Measurements from ENCODE around the gene FAM83D. TPM values are rescaled to one million over a fixed set of nuclear protein-coding genes. Genes with fewer than 3 reads are reported as not detected.

The FAM83D gene
- total RNA-seq, 3 donors from 2014 or later (not counting 1 experiment from before 2014, with no cell fraction given), result 1.1 to 2.7 (median 2.1) TPM

- Histone ChIP-seq H3K4me3 (ENCODE audit: low read length) (no peak overlapping the region), H3K9me3 (ENCODE audit: control insufficient read depth, insufficient read depth, low read length) (no peaks in the 10 kb centered on the region), H3K27ac (ENCODE audit: low read length) (no peak overlapping the region), H3K4me1 (ENCODE audit: control insufficient read depth, insufficient read depth, low read length) (peaks cover 10% of the 10 kb centered on the region), H3K36me3 (ENCODE audit: control insufficient read depth, insufficient read depth, low read length) (peaks cover 9% of the 10 kb centered on the region), H3K27me3 (ENCODE audit: control insufficient read depth, insufficient read depth, low read length) (no peaks in the 10 kb centered on the region)
- ATAC-seq, result no peak
- no peak for TF ChIP-seq CTCF (IDR thresholded peaks at IDR 0.05)
- peaks cover 19 to 22% of the 10 kb centered on the region in 2 donors for H3K4me1 Mint-ChIP-seq
- no peaks in the 10 kb centered on the region for H3K9me3 Mint-ChIP-seq
- peaks cover 2% of the 10 kb centered on the region for H3K36me3 Mint-ChIP-seq
- H3K4me3 Mint-ChIP-seq, result no peak overlapping the region
- H3K27ac Mint-ChIP-seq, result no peak overlapping the region
- H3K27me3 Mint-ChIP-seq (ENCODE audit: low read depth in 2 of 2), result no peaks in the 10 kb centered on the region
- intact Hi-C loops (cut with micrococcal nuclease), result no loop called here
- DNase-seq, result no peak
Observed at GRCh38 chr20:38965264-38965663, 39.0 kb downstream of the FAM83D start.

GRCh38 chr20:38968090-38968489 is 41.9 kb downstream of the FAM83D start:
- H3K9me3 ChIP-seq (ENCODE audit: control insufficient read depth, insufficient read depth, low read length), result no peaks in the 10 kb centered on the region
- no peak for DNase-seq
- H3K27me3 Mint-ChIP-seq (ENCODE audit: low read depth in 2 of 2), result no peaks in the 10 kb centered on the region
- H3K27ac Mint-ChIP-seq, result no peak overlapping the region
- H3K36me3 ChIP-seq (ENCODE audit: control insufficient read depth, insufficient read depth, low read length), result peaks cover 21% of the 10 kb centered on the region
- no peak for TF ChIP-seq CTCF (IDR thresholded peaks at IDR 0.05)
- intact Hi-C loops (cut with micrococcal nuclease), result no loop called here
- H3K27ac ChIP-seq (ENCODE audit: low read length), result no peak overlapping the region
- no peak overlapping the region for H3K4me3 Mint-ChIP-seq
- peaks cover 15% of the 10 kb centered on the region for H3K36me3 Mint-ChIP-seq
- H3K27me3 ChIP-seq (ENCODE audit: control insufficient read depth, insufficient read depth, low read length), result no peaks in the 10 kb centered on the region
- 98% methylated on average over 6 of the region's 6 CpGs for WGBS (ENCODE audit: insufficient coverage)
- H3K9me3 Mint-ChIP-seq, result no peaks in the 10 kb centered on the region
- H3K4me1 Mint-ChIP-seq, result peaks cover 2 to 10% of the 10 kb centered on the region in 2 donors
- H3K4me3 ChIP-seq (ENCODE audit: low read length), result no peak overlapping the region
- no peak for ATAC-seq
- no peaks in the 10 kb centered on the region for H3K4me1 ChIP-seq (ENCODE audit: control insufficient read depth, insufficient read depth, low read length)

- H3K27ac Mint-ChIP-seq, result no peak overlapping the region
- no peak for DNase-seq
- H3K9me3 Mint-ChIP-seq, result no peaks in the 10 kb centered on the region
- no peaks in the 10 kb centered on the region for H3K27me3 Mint-ChIP-seq (ENCODE audit: low read depth in 2 of 2)
- peaks cover 6 to 9% of the 10 kb centered on the region in 2 donors for H3K4me1 Mint-ChIP-seq
- intact Hi-C loops (cut with micrococcal nuclease), result no loop called here
- WGBS (ENCODE audit: insufficient coverage), result 93% methylated on average over 4 of the region's 4 CpGs
- H3K36me3 Mint-ChIP-seq, result peaks cover 15% of the 10 kb centered on the region
- Histone ChIP-seq H3K4me3 (ENCODE audit: low read length) (no peak overlapping the region), H3K36me3 (ENCODE audit: control insufficient read depth, insufficient read depth, low read length) (peaks cover 22% of the 10 kb centered on the region), H3K9me3 (ENCODE audit: control insufficient read depth, insufficient read depth, low read length) (no peaks in the 10 kb centered on the region), H3K27me3 (ENCODE audit: control insufficient read depth, insufficient read depth, low read length) (no peaks in the 10 kb centered on the region), H3K27ac (ENCODE audit: low read length) (no peak overlapping the region), H3K4me1 (ENCODE audit: control insufficient read depth, insufficient read depth, low read length) (no peaks in the 10 kb centered on the region)
- no peak for TF ChIP-seq CTCF (IDR thresholded peaks at IDR 0.05)
- no peak overlapping the region for H3K4me3 Mint-ChIP-seq
- ATAC-seq, result no peak
Observed at GRCh38 chr20:38969708-38970107, 43.5 kb downstream of the FAM83D start.

- TF ChIP-seq CTCF (IDR thresholded peaks at IDR 0.05), result no peak
- H3K27ac ChIP-seq (ENCODE audit: low read length), result no peak overlapping the region
- no peaks in the 10 kb centered on the region for H3K27me3 ChIP-seq (ENCODE audit: control insufficient read depth, insufficient read depth, low read length)
- Mint-ChIP-seq H3K27ac (no peak overlapping the region), H3K27me3 (ENCODE audit: low read depth in 2 of 2) (no peaks in the 10 kb centered on the region), H3K4me3 (no peak overlapping the region), H3K9me3 (no peaks in the 10 kb centered on the region), H3K36me3 (peaks cover 15% of the 10 kb centered on the region), H3K4me1 (peaks cover 6 to 9% of the 10 kb centered on the region in 2 donors)
- peaks cover 24% of the 10 kb centered on the region for H3K36me3 ChIP-seq (ENCODE audit: control insufficient read depth, insufficient read depth, low read length)
- intact Hi-C loops (cut with micrococcal nuclease), result no loop called here
- no peaks in the 10 kb centered on the region for H3K4me1 ChIP-seq (ENCODE audit: control insufficient read depth, insufficient read depth, low read length)
- 91% methylated on average over 1 of the region's 1 CpG for WGBS (ENCODE audit: insufficient coverage)
- no peak overlapping the region for H3K4me3 ChIP-seq (ENCODE audit: low read length)
- H3K9me3 ChIP-seq (ENCODE audit: control insufficient read depth, insufficient read depth, low read length), result no peaks in the 10 kb centered on the region
- no peak for ATAC-seq
- no peak for DNase-seq
Observed at GRCh38 chr20:38970302-38970701, 44.1 kb downstream of the FAM83D start.
